Nephron progenitor cell (in vitro differentiated cells): ENCODE data around the gene TMED3.

Experiments used
- DNase-seq: peaks from one replicate; pipeline ENCODE4 v3.0.0; 2021
- H3K27ac Mint-ChIP-seq: 2 replicates; pipeline ENCODE4 v1.8.0; 2021; ENCODE audit warnings: mild to moderate bottlenecking, moderate library complexity, mixed read lengths
- H3K27me3 Mint-ChIP-seq: 2 replicates; pipeline ENCODE4 v1.8.0; 2021; ENCODE audit warnings: mild to moderate bottlenecking, low read depth, mixed read lengths; ENCODE audit not compliant: poor library complexity
- H3K36me3 Mint-ChIP-seq: 2 replicates; pipeline ENCODE4 v1.8.0; 2021; ENCODE audit warnings: low read depth, mixed read lengths
- H3K4me1 Mint-ChIP-seq: 2 replicates; pipeline ENCODE4 v1.8.0; 2021; ENCODE audit warnings: mixed read lengths
- H3K4me3 Mint-ChIP-seq: 2 replicates; pipeline ENCODE4 v1.8.0; 2021; ENCODE audit warnings: mild to moderate bottlenecking, moderate library complexity, mixed read lengths
- H3K9me3 Mint-ChIP-seq: 2 replicates; pipeline ENCODE4 v1.8.0; 2021; ENCODE audit warnings: mild to moderate bottlenecking, moderate library complexity, mixed read lengths
- CTCF ChIP-seq: fragments of 200-600 bp; sonication (generic); IDR thresholded peaks from 2 replicates; pipeline ENCODE4 v1.5.0; 2021; ENCODE audit warnings: antibody characterized with exemption

Gene TMED3

GRCh38 chr15:79372428-79372827, 61.5 kb downstream of the TMED3 start:
- DNase-seq: no peak
- TF ChIP-seq CTCF: no peak
- no peak overlapping the region for H3K4me3 Mint-ChIP-seq
- H3K27ac Mint-ChIP-seq: no peak overlapping the region
- H3K36me3 Mint-ChIP-seq: peaks cover 5% of the 10 kb centered on the region
- peaks cover 5% of the 10 kb centered on the region for H3K9me3 Mint-ChIP-seq
- peaks cover 20% of the 10 kb centered on the region for H3K4me1 Mint-ChIP-seq
- peaks cover 9% of the 10 kb centered on the region for H3K27me3 Mint-ChIP-seq
